NCI-H345 treated with DMSO at 0.1 percent for 48 hours (cell line): ENCODE measurements around the gene GRAMD1C.

Experiments
- DNase-seq: peaks from one replicate; lab custom pipeline; 2025; ENCODE audit not compliant: unreplicated experiment; lab: John Stamatoyannopoulos, UW

GRAMD1C gene

GRCh38 chr3:113948015-113948917, 109.7 kb downstream of the GRAMD1C start:
- DNase-seq = no peak

- DNase-seq = no peak
These were observed 114.3 kb downstream of the GRAMD1C start for GRCh38 chr3:113952921-113953320.

GRCh38 chr3:113953677-113954076, 115.1 kb downstream of the GRAMD1C start:
- no peak for DNase-seq

- no peak for DNase-seq
These were observed 115.6 kb downstream of the GRAMD1C start for GRCh38 chr3:113954091-113954685.

- DNase-seq = no peak
These were observed 125.3 kb downstream of the GRAMD1C start for GRCh38 chr3:113963879-113964278.

GRCh38 chr3:113966172-113966571, 127.6 kb downstream of the GRAMD1C start:
- DNase-seq = no peak

- no peak for DNase-seq
These were observed 130.4 kb downstream of the GRAMD1C start for GRCh38 chr3:113968986-113969385.

- no peak for DNase-seq
These were observed 139.2 kb downstream of the GRAMD1C start for GRCh38 chr3:113977822-113978221.

GRCh38 chr3:113979916-113980315, 141.3 kb downstream of the GRAMD1C start:
- no peak for DNase-seq

- DNase-seq = no peak
These were observed 143.2 kb downstream of the GRAMD1C start for GRCh38 chr3:113981803-113982202.

- DNase-seq = no peak
These were observed 145.0 kb downstream of the GRAMD1C start for GRCh38 chr3:113983544-113983943.

- DNase-seq = no peak
These were observed 147.0 kb downstream of the GRAMD1C start for GRCh38 chr3:113985541-113985940.
